Measurements from ENCODE around the gene C1QTNF2. TPM values are rescaled to one million over a fixed set of nuclear protein-coding genes. Genes with fewer than 3 reads are reported as not detected.

C1QTNF2 gene
- total RNA-seq, 1 donor from 2014 or later: 0.14 TPM

- H3K36me3 Mint-ChIP-seq (ENCODE audit: insufficient read depth): no peaks in the 10 kb centered on the region
- H3K27ac Mint-ChIP-seq: no peak overlapping the region
- DNase-seq (ENCODE audit: low spot score, unreplicated experiment): no peak
- no peaks in the 10 kb centered on the region for H3K4me1 Mint-ChIP-seq (ENCODE audit: low read depth)
- peaks cover 48% of the 10 kb centered on the region for H3K27me3 Mint-ChIP-seq
- TF ChIP-seq CTCF (IDR thresholded peaks at IDR 0.05; ENCODE audit: unreplicated experiment): no peak
- H3K9me3 Mint-ChIP-seq (ENCODE audit: low read depth): no peaks in the 10 kb centered on the region
- no peak overlapping the region for H3K4me3 Mint-ChIP-seq (ENCODE audit: low read depth)
These were observed 4.7 kb upstream of the C1QTNF2 start for GRCh38 chr5:160375166-160375565.

GRCh38 chr5:160371294-160371693, 868 bp upstream of the C1QTNF2 start:
- H3K27ac Mint-ChIP-seq: peak overlapping the region; percentile 73
- H3K4me3 Mint-ChIP-seq (ENCODE audit: low read depth): peak overlapping the region; percentile 65
- no peaks in the 10 kb centered on the region for H3K36me3 Mint-ChIP-seq (ENCODE audit: insufficient read depth)
- no peaks in the 10 kb centered on the region for H3K9me3 Mint-ChIP-seq (ENCODE audit: low read depth)
- no peak for TF ChIP-seq CTCF (IDR thresholded peaks at IDR 0.05; ENCODE audit: unreplicated experiment)
- peaks cover 75% of the 10 kb centered on the region for H3K27me3 Mint-ChIP-seq
- no peak for DNase-seq (ENCODE audit: low spot score, unreplicated experiment)
- no peaks in the 10 kb centered on the region for H3K4me1 Mint-ChIP-seq (ENCODE audit: low read depth)

- peak overlapping the region; percentile 73 for H3K27ac Mint-ChIP-seq
- H3K4me3 Mint-ChIP-seq (ENCODE audit: low read depth): peak overlapping the region; percentile 65
- no peak for DNase-seq (ENCODE audit: low spot score, unreplicated experiment)
- TF ChIP-seq CTCF (IDR thresholded peaks at IDR 0.05; ENCODE audit: unreplicated experiment): no peak
- peaks cover 74% of the 10 kb centered on the region for H3K27me3 Mint-ChIP-seq
- H3K36me3 Mint-ChIP-seq (ENCODE audit: insufficient read depth): no peaks in the 10 kb centered on the region
- no peaks in the 10 kb centered on the region for H3K9me3 Mint-ChIP-seq (ENCODE audit: low read depth)
- no peaks in the 10 kb centered on the region for H3K4me1 Mint-ChIP-seq (ENCODE audit: low read depth)
These were observed 248 bp upstream of the C1QTNF2 start for GRCh38 chr5:160370713-160371034.

GRCh38 chr5:160367885-160368284, 2.5 kb downstream of the C1QTNF2 start:
- no peak for TF ChIP-seq CTCF (IDR thresholded peaks at IDR 0.05; ENCODE audit: unreplicated experiment)
- H3K4me1 Mint-ChIP-seq (ENCODE audit: low read depth): no peaks in the 10 kb centered on the region
- no peak overlapping the region for H3K27ac Mint-ChIP-seq
- H3K4me3 Mint-ChIP-seq (ENCODE audit: low read depth): no peak overlapping the region
- DNase-seq (ENCODE audit: low spot score, unreplicated experiment): no peak
- no peaks in the 10 kb centered on the region for H3K36me3 Mint-ChIP-seq (ENCODE audit: insufficient read depth)
- no peaks in the 10 kb centered on the region for H3K9me3 Mint-ChIP-seq (ENCODE audit: low read depth)
- H3K27me3 Mint-ChIP-seq: peaks cover 55% of the 10 kb centered on the region

GRCh38 chr5:160367261-160367660, 3.2 kb downstream of the C1QTNF2 start:
- Mint-ChIP-seq H3K27me3 (peaks cover 49% of the 10 kb centered on the region), H3K4me3 (ENCODE audit: low read depth) (no peak overlapping the region), H3K4me1 (ENCODE audit: low read depth) (no peaks in the 10 kb centered on the region), H3K36me3 (ENCODE audit: insufficient read depth) (no peaks in the 10 kb centered on the region), H3K27ac (no peak overlapping the region), H3K9me3 (ENCODE audit: low read depth) (no peaks in the 10 kb centered on the region)
- no peak for DNase-seq (ENCODE audit: low spot score, unreplicated experiment)
- no peak for TF ChIP-seq CTCF (IDR thresholded peaks at IDR 0.05; ENCODE audit: unreplicated experiment)

Measured in progenitor cell of endocrine pancreas (in vitro differentiated cells).